Mesothelial cell of epicardium (in vitro differentiated cells): Measurements from ENCODE around the gene RHOA. TPM values are rescaled to one million over a fixed set of nuclear protein-coding genes. Genes with fewer than 3 reads are reported as not detected.

Source experiments
- DNase-seq, 2 experiments: peaks; one replicate each; pipeline ENCODE4 v3.0.0; 2021; ENCODE audit warnings: low spot score in 2 of 2; ENCODE audit not compliant: unreplicated experiment in 2 of 2
- H3K27ac Mint-ChIP-seq: 2 replicates; pipeline ENCODE4 v1.8.0; 2021; ENCODE audit warnings: mixed read lengths
- H3K27me3 Mint-ChIP-seq: 2 replicates; pipeline ENCODE4 v1.8.0; 2021; ENCODE audit warnings: low read depth, mixed read lengths
- H3K36me3 Mint-ChIP-seq: 2 replicates; pipeline ENCODE4 v1.8.0; 2021; ENCODE audit warnings: mixed read lengths
- H3K4me1 Mint-ChIP-seq: 2 replicates; pipeline ENCODE4 v1.8.0; 2021; ENCODE audit warnings: mixed read lengths
- H3K4me3 Mint-ChIP-seq: 2 replicates; pipeline ENCODE4 v1.8.0; 2021; ENCODE audit warnings: mild to moderate bottlenecking, moderate library complexity, mixed read lengths
- H3K9me3 Mint-ChIP-seq: 2 replicates; pipeline ENCODE4 v1.8.0; 2021; ENCODE audit warnings: mixed read lengths
- total RNA-seq: library from RNA; stranded (reverse); gene quantifications from 3 replicates; pipeline ENCODE4 v1.2.1, GENCODE V29; 2021
- TF ChIP-seq, protein P1 (sequence below): fragments of 200-600 bp; sonication (generic); IDR thresholded peaks from one replicate; pipeline ENCODE4 v1.5.0; 2021; ENCODE audit warnings: antibody characterized with exemption; ENCODE audit not compliant: unreplicated experiment

RHOA gene
- total RNA-seq, 1 donor from 2014 or later: 248 TPM

GRCh38 chr3:49327485-49327884, 84.3 kb downstream of the RHOA start:
- H3K27ac Mint-ChIP-seq: no peak overlapping the region
- TF ChIP-seq, protein P1, sequence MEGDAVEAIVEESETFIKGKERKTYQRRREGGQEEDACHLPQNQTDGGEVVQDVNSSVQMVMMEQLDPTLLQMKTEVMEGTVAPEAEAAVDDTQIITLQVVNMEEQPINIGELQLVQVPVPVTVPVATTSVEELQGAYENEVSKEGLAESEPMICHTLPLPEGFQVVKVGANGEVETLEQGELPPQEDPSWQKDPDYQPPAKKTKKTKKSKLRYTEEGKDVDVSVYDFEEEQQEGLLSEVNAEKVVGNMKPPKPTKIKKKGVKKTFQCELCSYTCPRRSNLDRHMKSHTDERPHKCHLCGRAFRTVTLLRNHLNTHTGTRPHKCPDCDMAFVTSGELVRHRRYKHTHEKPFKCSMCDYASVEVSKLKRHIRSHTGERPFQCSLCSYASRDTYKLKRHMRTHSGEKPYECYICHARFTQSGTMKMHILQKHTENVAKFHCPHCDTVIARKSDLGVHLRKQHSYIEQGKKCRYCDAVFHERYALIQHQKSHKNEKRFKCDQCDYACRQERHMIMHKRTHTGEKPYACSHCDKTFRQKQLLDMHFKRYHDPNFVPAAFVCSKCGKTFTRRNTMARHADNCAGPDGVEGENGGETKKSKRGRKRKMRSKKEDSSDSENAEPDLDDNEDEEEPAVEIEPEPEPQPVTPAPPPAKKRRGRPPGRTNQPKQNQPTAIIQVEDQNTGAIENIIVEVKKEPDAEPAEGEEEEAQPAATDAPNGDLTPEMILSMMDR: peak; percentile 45
- H3K36me3 Mint-ChIP-seq: peaks cover 25% of the 10 kb centered on the region
- DNase-seq: no peak
- H3K4me3 Mint-ChIP-seq: no peak overlapping the region
- H3K27me3 Mint-ChIP-seq: no peaks in the 10 kb centered on the region
- no peaks in the 10 kb centered on the region for H3K9me3 Mint-ChIP-seq
- H3K4me1 Mint-ChIP-seq: no peaks in the 10 kb centered on the region

- TF ChIP-seq, protein P1: no peak
- Mint-ChIP-seq H3K27ac (no peak overlapping the region), H3K27me3 (no peaks in the 10 kb centered on the region), H3K4me1 (no peaks in the 10 kb centered on the region), H3K4me3 (no peak overlapping the region), H3K9me3 (no peaks in the 10 kb centered on the region), H3K36me3 (peaks cover 30% of the 10 kb centered on the region)
- no peak for DNase-seq
Observed at GRCh38 chr3:49324768-49325167, 87.0 kb downstream of the RHOA start.

DNA sequence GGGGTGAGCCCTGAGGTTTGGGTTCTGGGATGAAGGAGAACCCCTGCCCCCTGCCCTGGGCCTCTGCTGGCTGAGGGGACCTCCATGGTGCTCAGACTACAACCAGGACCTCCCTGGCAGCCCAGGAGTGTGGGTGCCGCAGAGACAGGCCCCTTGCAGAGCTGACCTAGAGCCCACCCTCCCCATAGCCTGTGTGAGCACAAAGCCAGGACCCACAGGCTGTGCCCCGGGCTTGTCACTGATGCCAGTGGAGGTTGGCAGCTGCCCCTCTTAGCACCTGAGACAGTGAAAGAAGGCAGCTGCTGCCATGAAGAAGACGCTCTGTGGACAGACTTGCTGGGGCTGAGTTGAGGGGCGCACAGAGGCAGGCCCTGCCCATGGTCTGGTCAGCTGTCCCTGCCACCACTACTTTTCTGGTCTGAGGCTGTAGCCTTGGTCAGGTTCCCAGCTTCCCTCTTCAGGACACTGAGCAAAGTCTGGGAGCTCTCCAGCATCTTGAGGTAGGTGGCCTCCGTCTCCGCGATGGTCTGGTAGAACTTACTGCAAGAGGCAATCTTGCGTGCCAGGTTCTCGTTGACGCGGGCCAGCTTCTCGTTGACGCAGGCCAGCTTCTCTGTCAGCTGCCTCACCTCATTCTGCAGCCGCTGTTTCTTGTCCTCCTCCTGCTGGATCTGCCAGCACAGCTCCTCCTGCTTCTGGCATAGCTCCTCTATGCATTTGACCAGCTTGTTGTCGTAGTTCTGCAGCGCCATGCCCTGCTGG, 94.9 kb downstream of the RHOA start:
- H3K27ac Mint-ChIP-seq: no peak overlapping the region
- H3K4me1 Mint-ChIP-seq: no peaks in the 10 kb centered on the region
- no peak overlapping the region for H3K4me3 Mint-ChIP-seq
- peaks cover 18% of the 10 kb centered on the region for H3K36me3 Mint-ChIP-seq
- no peak for DNase-seq
- no peaks in the 10 kb centered on the region for H3K9me3 Mint-ChIP-seq
- TF ChIP-seq, protein P1: no peak
- H3K27me3 Mint-ChIP-seq: no peaks in the 10 kb centered on the region

GRCh38 chr3:49313896-49314688, 97.7 kb downstream of the RHOA start:
- TF ChIP-seq, protein P1: no peak
- Mint-ChIP-seq H3K4me3 (no peak overlapping the region), H3K9me3 (no peaks in the 10 kb centered on the region), H3K4me1 (no peaks in the 10 kb centered on the region), H3K27me3 (no peaks in the 10 kb centered on the region), H3K27ac (no peak overlapping the region), H3K36me3 (peaks cover 17% of the 10 kb centered on the region)
- no peak for DNase-seq

- no peaks in the 10 kb centered on the region for H3K9me3 Mint-ChIP-seq
- no peak for DNase-seq
- TF ChIP-seq, protein P1: no peak
- H3K27me3 Mint-ChIP-seq: no peaks in the 10 kb centered on the region
- no peak overlapping the region for H3K27ac Mint-ChIP-seq
- peaks cover 22% of the 10 kb centered on the region for H3K36me3 Mint-ChIP-seq
- H3K4me3 Mint-ChIP-seq: no peak overlapping the region
- H3K4me1 Mint-ChIP-seq: no peaks in the 10 kb centered on the region
Observed at GRCh38 chr3:49311283-49311682, 100.5 kb downstream of the RHOA start.
